IMR-90 (cell line): ENCODE results near the gene SLC7A4.

ENCODE experiments used
- BHLHE40 ChIP-seq: fragments of 150-350 bp; IDR thresholded peaks from 2 replicates; pipeline ENCODE4 v1.6.1; 2016; ENCODE audit warnings: mild to moderate bottlenecking, low read depth, low read length
- CEBPB ChIP-seq: IDR thresholded peaks from 2 replicates; pipeline ENCODE4 v1.6.1; 2012; ENCODE audit warnings: low read depth, low read length, improper control_type of control experiment
- CHD1 ChIP-seq: IDR thresholded peaks from 2 replicates; pipeline ENCODE4 v1.6.1; 2012; ENCODE audit warnings: low read depth, low read length, improper control_type of control experiment
- FOS ChIP-seq: fragments of 150-350 bp; IDR thresholded peaks from 2 replicates; pipeline ENCODE4 v1.6.1; 2016; ENCODE audit warnings: low read depth, low read length
- MAFK ChIP-seq: IDR thresholded peaks from 2 replicates; pipeline ENCODE4 v1.6.1; 2012; ENCODE audit warnings: low read depth, low read length, improper control_type of control experiment
- POLR2A ChIP-seq: IDR thresholded peaks from 2 replicates; pipeline ENCODE4 v1.6.1; 2012; ENCODE audit warnings: mild to moderate bottlenecking, low read depth, low read length
- RAD21 ChIP-seq: IDR thresholded peaks from 2 replicates; pipeline ENCODE4 v1.6.1; 2012; ENCODE audit warnings: low read length, improper control_type of control experiment
- SMC3 ChIP-seq: fragments of 150-350 bp; IDR thresholded peaks from 2 replicates; pipeline ENCODE4 v1.6.1; 2016; ENCODE audit warnings: low read depth, mild to moderate bottlenecking, antibody characterized with exemption, low read length, moderate library complexity
- TF ChIP-seq, protein P1 (sequence below): conservative IDR thresholded peaks from 2 replicates; pipeline ENCODE4 v1.5.1; 2012; ENCODE audit warnings: mild to moderate bottlenecking, low read depth, low read length, improper control_type of control experiment

DNA sequence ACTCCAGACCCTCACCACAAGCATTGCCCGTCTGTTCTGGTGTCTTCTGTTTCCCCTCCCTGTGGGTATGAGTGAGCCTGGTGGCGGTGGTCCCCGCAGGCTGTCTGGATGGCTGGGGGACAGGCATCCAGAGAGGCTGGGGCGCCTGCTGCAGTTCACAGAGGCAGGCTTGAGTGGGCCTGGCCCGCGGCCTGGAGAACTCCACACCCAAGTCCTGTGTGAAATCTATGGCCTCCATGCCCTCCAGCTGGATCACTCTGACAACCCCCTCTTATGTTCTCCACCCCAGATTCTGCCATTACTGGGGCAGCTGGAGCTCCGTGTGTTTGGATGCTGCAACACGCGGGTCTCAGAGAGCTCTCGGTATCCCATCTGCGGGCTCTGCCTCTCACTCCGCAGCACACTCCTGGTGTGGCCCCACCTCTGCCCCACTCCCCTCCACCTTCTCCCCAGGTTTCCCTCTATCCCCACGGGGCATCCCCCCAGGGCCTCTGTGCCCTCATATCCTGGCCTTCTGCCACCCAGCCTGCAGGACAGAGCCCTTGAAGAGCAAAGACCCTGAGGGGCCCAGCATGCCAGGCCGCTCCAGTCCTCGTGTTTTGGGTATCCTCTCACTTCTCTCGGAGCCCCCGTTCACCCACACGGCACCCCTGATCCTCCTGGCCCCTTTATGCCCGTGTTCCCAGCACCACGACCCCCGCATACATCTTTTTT is 44.7 kb upstream of the SLC7A4 start:
- TF ChIP-seq, protein P1, sequence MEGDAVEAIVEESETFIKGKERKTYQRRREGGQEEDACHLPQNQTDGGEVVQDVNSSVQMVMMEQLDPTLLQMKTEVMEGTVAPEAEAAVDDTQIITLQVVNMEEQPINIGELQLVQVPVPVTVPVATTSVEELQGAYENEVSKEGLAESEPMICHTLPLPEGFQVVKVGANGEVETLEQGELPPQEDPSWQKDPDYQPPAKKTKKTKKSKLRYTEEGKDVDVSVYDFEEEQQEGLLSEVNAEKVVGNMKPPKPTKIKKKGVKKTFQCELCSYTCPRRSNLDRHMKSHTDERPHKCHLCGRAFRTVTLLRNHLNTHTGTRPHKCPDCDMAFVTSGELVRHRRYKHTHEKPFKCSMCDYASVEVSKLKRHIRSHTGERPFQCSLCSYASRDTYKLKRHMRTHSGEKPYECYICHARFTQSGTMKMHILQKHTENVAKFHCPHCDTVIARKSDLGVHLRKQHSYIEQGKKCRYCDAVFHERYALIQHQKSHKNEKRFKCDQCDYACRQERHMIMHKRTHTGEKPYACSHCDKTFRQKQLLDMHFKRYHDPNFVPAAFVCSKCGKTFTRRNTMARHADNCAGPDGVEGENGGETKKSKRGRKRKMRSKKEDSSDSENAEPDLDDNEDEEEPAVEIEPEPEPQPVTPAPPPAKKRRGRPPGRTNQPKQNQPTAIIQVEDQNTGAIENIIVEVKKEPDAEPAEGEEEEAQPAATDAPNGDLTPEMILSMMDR, result no peak
- TF ChIP-seq RAD21 (no peak), POLR2A (no peak), BHLHE40 (no peak), FOS (no peak), CEBPB (no peak), SMC3 (no peak), CHD1 (no peak), MAFK (no peak)
